AG04449 (cell line): ENCODE data around the gene FBXO5.
"Not testable (repeated sequence)": the region's sequence is repeated elsewhere in the genome, so short reads cannot be mapped to it uniquely, and the experiment has no call there.

Experiments
- CTCF ChIA-PET: fragments of 350-600 bp; formaldehyde crosslinking; extraction: SDS; loops from one replicate; lab custom pipeline; 2021; ENCODE audit warnings: antibody characterized with exemption; lab: Yijun Ruan, JAX
- POLR2A ChIA-PET: fragments of 400-600, 350-600 bp; formaldehyde crosslinking; extraction: SDS; loops from one replicate; lab custom pipeline; 2020; ENCODE audit warnings: antibody characterized with exemption, inconsistent platforms; lab: Yijun Ruan, JAX
- DNase-seq: peaks from one replicate; pipeline ENCODE4 v3.0.0-alpha.2; 2010; ENCODE audit warnings: low read depth, low spot score
- H3K4me3 ChIP-seq: 2 replicates; pipeline ENCODE4 v1.5.1; 2011; ENCODE audit warnings: low read depth, mild to moderate bottlenecking, control low read depth, low read length
- CTCF ChIP-seq: IDR thresholded peaks from one replicate; pipeline ENCODE4 v1.5.1; 2011; ENCODE audit warnings: mild to moderate bottlenecking, moderate library complexity, low read length, control low read depth, inconsistent platforms; ENCODE audit not compliant: insufficient read depth; ENCODE audit errors: missing control alignments

Gene FBXO5

GRCh38 chr6:153000243-153000642 lies 17.4 kb upstream of the FBXO5 start:
- H3K4me3 ChIP-seq, result no peak overlapping the region
- ChIA-PET CTCF (interaction anchor here (0.6 to 1.3 kb wide), 2 partner anchors 8 to 25 kb away, joined by 3 to 4 read pairs; no protein-coding TSS in a partner anchor), POLR2A (interaction anchor here (0.8 kb wide), 1 partner anchor 17 kb away, joined by 3 read pairs; the partner anchor contains the start of gene FBXO5)
- DNase-seq, result no peak
- TF ChIP-seq CTCF, result no peak

GRCh38 chr6:152999538-152999937 lies 16.7 kb upstream of the FBXO5 start:
- DNase-seq, H3K4me3 ChIP-seq, CTCF ChIA-PET: not testable (repeated sequence)
- POLR2A ChIA-PET, result interaction anchor here (0.8 kb wide), 1 partner anchor 16 kb away, joined by 3 read pairs; the partner anchor contains the start of gene FBXO5

GRCh38 chr6:152993847-152994246 lies 11.0 kb upstream of the FBXO5 start:
- DNase-seq, result no peak
- H3K4me3 ChIP-seq, result no peak overlapping the region
- CTCF ChIA-PET, result no interaction called here
- TF ChIP-seq CTCF, result no peak
- POLR2A ChIA-PET, result no interaction called here

- POLR2A ChIA-PET, result no interaction called here
- no peak for DNase-seq
- CTCF ChIA-PET, result no interaction called here
- H3K4me3 ChIP-seq, result no peak overlapping the region
- peak; percentile 2 for TF ChIP-seq CTCF
These were observed 10.6 kb upstream of the FBXO5 start for GRCh38 chr6:152993431-152993830.

GRCh38 chr6:152986978-152987377 lies 4.1 kb upstream of the FBXO5 start:
- H3K4me3 ChIP-seq, result no peak overlapping the region
- no peak for DNase-seq
- POLR2A ChIA-PET, result no interaction called here
- no peak for TF ChIP-seq CTCF
- CTCF ChIA-PET, result no interaction called here

GRCh38 chr6:152985300-152985699 lies 2.5 kb upstream of the FBXO5 start:
- POLR2A ChIA-PET, H3K4me3 ChIP-seq, DNase-seq: not testable (repeated sequence)
- CTCF ChIA-PET, result interaction anchor here (1.2 to 1.5 kb wide), 3 partner anchors 10 to 32 kb away, joined by 3 to 6 read pairs (median 3); no protein-coding TSS in a partner anchor

- CTCF ChIA-PET, result no interaction called here
- POLR2A ChIA-PET, result no interaction called here
- no peak for TF ChIP-seq CTCF
- DNase-seq, result no peak
- H3K4me3 ChIP-seq, result peak overlapping the region; percentile 92
These were observed 1.7 kb upstream of the FBXO5 start for GRCh38 chr6:152984513-152984872.
